ENCODE results near the gene RPL28. TPM values are rescaled to one million over a fixed set of nuclear protein-coding genes. Genes with fewer than 3 reads are reported as not detected.

Gene RPL28
- total RNA-seq, 1 experiment from 2014 or later, result 2,505 TPM

DNA sequence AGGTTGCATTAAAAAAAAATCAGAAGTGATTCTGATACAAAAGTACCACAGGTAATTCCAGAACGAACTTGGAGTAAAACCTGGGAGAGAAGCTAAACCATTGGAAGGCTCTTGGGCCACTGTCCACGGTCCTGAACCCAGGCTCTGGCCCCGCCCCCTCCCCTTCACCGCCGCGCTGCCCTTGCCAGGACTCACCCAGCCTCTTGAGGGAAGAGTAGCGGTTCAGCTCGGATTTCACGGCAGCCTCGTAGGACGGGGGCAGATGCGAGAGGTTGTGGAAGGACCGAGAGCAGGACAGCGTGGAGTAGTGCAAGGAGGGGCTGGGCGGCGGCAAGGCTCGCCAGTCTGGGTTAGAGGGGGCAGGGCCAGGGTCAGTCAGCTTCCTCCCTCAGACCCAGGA is 51.7 kb downstream of the RPL28 start (continued):
- TF ChIP-seq, protein P1, sequence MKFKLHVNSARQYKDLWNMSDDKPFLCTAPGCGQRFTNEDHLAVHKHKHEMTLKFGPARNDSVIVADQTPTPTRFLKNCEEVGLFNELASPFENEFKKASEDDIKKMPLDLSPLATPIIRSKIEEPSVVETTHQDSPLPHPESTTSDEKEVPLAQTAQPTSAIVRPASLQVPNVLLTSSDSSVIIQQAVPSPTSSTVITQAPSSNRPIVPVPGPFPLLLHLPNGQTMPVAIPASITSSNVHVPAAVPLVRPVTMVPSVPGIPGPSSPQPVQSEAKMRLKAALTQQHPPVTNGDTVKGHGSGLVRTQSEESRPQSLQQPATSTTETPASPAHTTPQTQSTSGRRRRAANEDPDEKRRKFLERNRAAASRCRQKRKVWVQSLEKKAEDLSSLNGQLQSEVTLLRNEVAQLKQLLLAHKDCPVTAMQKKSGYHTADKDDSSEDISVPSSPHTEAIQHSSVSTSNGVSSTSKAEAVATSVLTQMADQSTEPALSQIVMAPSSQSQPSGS (CRISPR knock-in tag; IDR thresholded peaks at IDR 0.05; ENCODE audit: borderline replicate concordance, low read depth), result 0 out of 2 replicates have a peak, but pooled peaks have one; percentile 43
- TF ChIP-seq, protein P2, sequence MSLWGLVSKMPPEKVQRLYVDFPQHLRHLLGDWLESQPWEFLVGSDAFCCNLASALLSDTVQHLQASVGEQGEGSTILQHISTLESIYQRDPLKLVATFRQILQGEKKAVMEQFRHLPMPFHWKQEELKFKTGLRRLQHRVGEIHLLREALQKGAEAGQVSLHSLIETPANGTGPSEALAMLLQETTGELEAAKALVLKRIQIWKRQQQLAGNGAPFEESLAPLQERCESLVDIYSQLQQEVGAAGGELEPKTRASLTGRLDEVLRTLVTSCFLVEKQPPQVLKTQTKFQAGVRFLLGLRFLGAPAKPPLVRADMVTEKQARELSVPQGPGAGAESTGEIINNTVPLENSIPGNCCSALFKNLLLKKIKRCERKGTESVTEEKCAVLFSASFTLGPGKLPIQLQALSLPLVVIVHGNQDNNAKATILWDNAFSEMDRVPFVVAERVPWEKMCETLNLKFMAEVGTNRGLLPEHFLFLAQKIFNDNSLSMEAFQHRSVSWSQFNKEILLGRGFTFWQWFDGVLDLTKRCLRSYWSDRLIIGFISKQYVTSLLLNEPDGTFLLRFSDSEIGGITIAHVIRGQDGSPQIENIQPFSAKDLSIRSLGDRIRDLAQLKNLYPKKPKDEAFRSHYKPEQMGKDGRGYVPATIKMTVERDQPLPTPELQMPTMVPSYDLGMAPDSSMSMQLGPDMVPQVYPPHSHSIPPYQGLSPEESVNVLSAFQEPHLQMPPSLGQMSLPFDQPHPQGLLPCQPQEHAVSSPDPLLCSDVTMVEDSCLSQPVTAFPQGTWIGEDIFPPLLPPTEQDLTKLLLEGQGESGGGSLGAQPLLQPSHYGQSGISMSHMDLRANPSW (CRISPR knock-in tag; conservative IDR thresholded peaks at IDR 0.05; ENCODE audit: low read depth), result no peak
- TF ChIP-seq ZNF138 (CRISPR knock-in tag; conservative IDR thresholded peaks at IDR 0.05) (no peak), TEAD4 (CRISPR knock-in tag; IDR thresholded peaks at IDR 0.05) (peak; percentile 84; the same call in 1 of the 2 replicates), OVOL2 (CRISPR knock-in tag; IDR thresholded peaks at IDR 0.05; ENCODE audit: borderline replicate concordance) (no peak), TEAD1 (CRISPR knock-in tag; IDR thresholded peaks at IDR 0.05) (peak; percentile 90), ZNF121 (CRISPR knock-in tag; IDR thresholded peaks at IDR 0.05) (peak; percentile 40; the same call in 1 of the 2 replicates), NFE2L1 (CRISPR knock-in tag; IDR thresholded peaks at IDR 0.05) (peak; percentile 86; the same call in 1 of the 2 replicates), TCF7 (CRISPR knock-in tag; IDR thresholded peaks at IDR 0.05; ENCODE audit: low read depth) (no peak), SMAD4 (CRISPR knock-in tag; IDR thresholded peaks at IDR 0.05) (peak; percentile 78), MYBL2 (CRISPR knock-in tag; IDR thresholded peaks at IDR 0.05) (peak; percentile 59; the same call in 1 of the 2 replicates), CREM (CRISPR knock-in tag; IDR thresholded peaks at IDR 0.05) (no peak)
- TF ChIP-seq, protein P3, sequence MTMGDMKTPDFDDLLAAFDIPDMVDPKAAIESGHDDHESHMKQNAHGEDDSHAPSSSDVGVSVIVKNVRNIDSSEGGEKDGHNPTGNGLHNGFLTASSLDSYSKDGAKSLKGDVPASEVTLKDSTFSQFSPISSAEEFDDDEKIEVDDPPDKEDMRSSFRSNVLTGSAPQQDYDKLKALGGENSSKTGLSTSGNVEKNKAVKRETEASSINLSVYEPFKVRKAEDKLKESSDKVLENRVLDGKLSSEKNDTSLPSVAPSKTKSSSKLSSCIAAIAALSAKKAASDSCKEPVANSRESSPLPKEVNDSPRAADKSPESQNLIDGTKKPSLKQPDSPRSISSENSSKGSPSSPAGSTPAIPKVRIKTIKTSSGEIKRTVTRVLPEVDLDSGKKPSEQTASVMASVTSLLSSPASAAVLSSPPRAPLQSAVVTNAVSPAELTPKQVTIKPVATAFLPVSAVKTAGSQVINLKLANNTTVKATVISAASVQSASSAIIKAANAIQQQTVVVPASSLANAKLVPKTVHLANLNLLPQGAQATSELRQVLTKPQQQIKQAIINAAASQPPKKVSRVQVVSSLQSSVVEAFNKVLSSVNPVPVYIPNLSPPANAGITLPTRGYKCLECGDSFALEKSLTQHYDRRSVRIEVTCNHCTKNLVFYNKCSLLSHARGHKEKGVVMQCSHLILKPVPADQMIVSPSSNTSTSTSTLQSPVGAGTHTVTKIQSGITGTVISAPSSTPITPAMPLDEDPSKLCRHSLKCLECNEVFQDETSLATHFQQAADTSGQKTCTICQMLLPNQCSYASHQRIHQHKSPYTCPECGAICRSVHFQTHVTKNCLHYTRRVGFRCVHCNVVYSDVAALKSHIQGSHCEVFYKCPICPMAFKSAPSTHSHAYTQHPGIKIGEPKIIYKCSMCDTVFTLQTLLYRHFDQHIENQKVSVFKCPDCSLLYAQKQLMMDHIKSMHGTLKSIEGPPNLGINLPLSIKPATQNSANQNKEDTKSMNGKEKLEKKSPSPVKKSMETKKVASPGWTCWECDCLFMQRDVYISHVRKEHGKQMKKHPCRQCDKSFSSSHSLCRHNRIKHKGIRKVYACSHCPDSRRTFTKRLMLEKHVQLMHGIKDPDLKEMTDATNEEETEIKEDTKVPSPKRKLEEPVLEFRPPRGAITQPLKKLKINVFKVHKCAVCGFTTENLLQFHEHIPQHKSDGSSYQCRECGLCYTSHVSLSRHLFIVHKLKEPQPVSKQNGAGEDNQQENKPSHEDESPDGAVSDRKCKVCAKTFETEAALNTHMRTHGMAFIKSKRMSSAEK (CRISPR knock-in tag; IDR thresholded peaks at IDR 0.05; ENCODE audit: borderline replicate concordance), result no peak
- TF ChIP-seq, protein P4, sequence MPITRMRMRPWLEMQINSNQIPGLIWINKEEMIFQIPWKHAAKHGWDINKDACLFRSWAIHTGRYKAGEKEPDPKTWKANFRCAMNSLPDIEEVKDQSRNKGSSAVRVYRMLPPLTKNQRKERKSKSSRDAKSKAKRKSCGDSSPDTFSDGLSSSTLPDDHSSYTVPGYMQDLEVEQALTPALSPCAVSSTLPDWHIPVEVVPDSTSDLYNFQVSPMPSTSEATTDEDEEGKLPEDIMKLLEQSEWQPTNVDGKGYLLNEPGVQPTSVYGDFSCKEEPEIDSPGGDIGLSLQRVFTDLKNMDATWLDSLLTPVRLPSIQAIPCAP (CRISPR knock-in tag; IDR thresholded peaks at IDR 0.05), result 0 out of 2 replicates have a peak, but pooled peaks have one; percentile 61
- TF ChIP-seq, protein P5, sequence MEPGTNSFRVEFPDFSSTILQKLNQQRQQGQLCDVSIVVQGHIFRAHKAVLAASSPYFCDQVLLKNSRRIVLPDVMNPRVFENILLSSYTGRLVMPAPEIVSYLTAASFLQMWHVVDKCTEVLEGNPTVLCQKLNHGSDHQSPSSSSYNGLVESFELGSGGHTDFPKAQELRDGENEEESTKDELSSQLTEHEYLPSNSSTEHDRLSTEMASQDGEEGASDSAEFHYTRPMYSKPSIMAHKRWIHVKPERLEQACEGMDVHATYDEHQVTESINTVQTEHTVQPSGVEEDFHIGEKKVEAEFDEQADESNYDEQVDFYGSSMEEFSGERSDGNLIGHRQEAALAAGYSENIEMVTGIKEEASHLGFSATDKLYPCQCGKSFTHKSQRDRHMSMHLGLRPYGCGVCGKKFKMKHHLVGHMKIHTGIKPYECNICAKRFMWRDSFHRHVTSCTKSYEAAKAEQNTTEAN (CRISPR knock-in tag; IDR thresholded peaks at IDR 0.05), result 0 out of 2 replicates have a peak, but pooled peaks have one; percentile 55
- TF ChIP-seq, protein P6, sequence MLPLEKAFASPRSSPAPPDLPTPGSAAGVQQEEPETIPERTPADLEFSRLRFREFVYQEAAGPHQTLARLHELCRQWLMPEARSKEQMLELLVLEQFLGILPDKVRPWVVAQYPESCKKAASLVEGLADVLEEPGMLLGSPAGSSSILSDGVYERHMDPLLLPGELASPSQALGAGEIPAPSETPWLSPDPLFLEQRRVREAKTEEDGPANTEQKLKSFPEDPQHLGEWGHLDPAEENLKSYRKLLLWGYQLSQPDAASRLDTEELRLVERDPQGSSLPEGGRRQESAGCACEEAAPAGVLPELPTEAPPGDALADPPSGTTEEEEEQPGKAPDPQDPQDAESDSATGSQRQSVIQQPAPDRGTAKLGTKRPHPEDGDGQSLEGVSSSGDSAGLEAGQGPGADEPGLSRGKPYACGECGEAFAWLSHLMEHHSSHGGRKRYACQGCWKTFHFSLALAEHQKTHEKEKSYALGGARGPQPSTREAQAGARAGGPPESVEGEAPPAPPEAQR (CRISPR knock-in tag; IDR thresholded peaks at IDR 0.05), result 0 out of 2 replicates have a peak, but pooled peaks have one; percentile 13
- TF ChIP-seq, protein P7, sequence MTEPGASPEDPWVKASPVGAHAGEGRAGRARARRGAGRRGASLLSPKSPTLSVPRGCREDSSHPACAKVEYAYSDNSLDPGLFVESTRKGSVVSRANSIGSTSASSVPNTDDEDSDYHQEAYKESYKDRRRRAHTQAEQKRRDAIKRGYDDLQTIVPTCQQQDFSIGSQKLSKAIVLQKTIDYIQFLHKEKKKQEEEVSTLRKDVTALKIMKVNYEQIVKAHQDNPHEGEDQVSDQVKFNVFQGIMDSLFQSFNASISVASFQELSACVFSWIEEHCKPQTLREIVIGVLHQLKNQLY (CRISPR knock-in tag; IDR thresholded peaks at IDR 0.05), result no peak
- TF ChIP-seq, protein P8, sequence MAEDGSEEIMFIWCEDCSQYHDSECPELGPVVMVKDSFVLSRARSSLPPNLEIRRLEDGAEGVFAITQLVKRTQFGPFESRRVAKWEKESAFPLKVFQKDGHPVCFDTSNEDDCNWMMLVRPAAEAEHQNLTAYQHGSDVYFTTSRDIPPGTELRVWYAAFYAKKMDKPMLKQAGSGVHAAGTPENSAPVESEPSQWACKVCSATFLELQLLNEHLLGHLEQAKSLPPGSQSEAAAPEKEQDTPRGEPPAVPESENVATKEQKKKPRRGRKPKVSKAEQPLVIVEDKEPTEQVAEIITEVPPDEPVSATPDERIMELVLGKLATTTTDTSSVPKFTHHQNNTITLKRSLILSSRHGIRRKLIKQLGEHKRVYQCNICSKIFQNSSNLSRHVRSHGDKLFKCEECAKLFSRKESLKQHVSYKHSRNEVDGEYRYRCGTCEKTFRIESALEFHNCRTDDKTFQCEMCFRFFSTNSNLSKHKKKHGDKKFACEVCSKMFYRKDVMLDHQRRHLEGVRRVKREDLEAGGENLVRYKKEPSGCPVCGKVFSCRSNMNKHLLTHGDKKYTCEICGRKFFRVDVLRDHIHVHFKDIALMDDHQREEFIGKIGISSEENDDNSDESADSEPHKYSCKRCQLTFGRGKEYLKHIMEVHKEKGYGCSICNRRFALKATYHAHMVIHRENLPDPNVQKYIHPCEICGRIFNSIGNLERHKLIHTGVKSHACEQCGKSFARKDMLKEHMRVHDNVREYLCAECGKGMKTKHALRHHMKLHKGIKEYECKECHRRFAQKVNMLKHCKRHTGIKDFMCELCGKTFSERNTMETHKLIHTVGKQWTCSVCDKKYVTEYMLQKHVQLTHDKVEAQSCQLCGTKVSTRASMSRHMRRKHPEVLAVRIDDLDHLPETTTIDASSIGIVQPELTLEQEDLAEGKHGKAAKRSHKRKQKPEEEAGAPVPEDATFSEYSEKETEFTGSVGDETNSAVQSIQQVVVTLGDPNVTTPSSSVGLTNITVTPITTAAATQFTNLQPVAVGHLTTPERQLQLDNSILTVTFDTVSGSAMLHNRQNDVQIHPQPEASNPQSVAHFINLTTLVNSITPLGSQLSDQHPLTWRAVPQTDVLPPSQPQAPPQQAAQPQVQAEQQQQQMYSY (CRISPR knock-in tag; IDR thresholded peaks at IDR 0.05), result 0 out of 2 replicates have a peak, but pooled peaks have one; percentile 36
- TF ChIP-seq, protein P9, sequence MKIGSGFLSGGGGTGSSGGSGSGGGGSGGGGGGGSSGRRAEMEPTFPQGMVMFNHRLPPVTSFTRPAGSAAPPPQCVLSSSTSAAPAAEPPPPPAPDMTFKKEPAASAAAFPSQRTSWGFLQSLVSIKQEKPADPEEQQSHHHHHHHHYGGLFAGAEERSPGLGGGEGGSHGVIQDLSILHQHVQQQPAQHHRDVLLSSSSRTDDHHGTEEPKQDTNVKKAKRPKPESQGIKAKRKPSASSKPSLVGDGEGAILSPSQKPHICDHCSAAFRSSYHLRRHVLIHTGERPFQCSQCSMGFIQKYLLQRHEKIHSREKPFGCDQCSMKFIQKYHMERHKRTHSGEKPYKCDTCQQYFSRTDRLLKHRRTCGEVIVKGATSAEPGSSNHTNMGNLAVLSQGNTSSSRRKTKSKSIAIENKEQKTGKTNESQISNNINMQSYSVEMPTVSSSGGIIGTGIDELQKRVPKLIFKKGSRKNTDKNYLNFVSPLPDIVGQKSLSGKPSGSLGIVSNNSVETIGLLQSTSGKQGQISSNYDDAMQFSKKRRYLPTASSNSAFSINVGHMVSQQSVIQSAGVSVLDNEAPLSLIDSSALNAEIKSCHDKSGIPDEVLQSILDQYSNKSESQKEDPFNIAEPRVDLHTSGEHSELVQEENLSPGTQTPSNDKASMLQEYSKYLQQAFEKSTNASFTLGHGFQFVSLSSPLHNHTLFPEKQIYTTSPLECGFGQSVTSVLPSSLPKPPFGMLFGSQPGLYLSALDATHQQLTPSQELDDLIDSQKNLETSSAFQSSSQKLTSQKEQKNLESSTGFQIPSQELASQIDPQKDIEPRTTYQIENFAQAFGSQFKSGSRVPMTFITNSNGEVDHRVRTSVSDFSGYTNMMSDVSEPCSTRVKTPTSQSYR (CRISPR knock-in tag; IDR thresholded peaks at IDR 0.05), result peak; percentile 83
